PFSK-1 (cell line): Measurements from ENCODE around the gene ALDH1A3.

Experiments
- FOXP2 ChIP-seq: optimal IDR thresholded peaks from 2 replicates; pipeline ENCODE3; 2011; ENCODE audit warnings: borderline replicate concordance, control low read depth, inconsistent platforms; ENCODE audit not compliant: insufficient read depth; ENCODE audit errors: extremely low read length, extremely low read depth
- POLR2AphosphoS5 ChIP-seq: IDR thresholded peaks from 2 replicates; pipeline ENCODE4 v1.6.1; 2012; ENCODE audit warnings: low read depth, mild to moderate bottlenecking, control low read depth, low read length, moderate library complexity
- REST ChIP-seq, 2 experiments: IDR thresholded peaks; 2 replicates each; pipeline versions ENCODE4 v1.6.1 to v1.8.0; 2011 to 2012; ENCODE audit warnings: low read depth in 2 of 2, low read length in 2 of 2, control low read depth in 1 of 2, inconsistent platforms in 1 of 2, mild to moderate bottlenecking in 1 of 2, moderate library complexity in 1 of 2; ENCODE audit not compliant: insufficient read depth in 1 of 2
- SIN3A ChIP-seq: IDR thresholded peaks from 2 replicates; pipeline ENCODE4 v1.6.1; 2012; ENCODE audit warnings: mild to moderate bottlenecking, low read length, moderate library complexity, borderline replicate concordance; ENCODE audit not compliant: insufficient read depth
- TAF1 ChIP-seq: IDR thresholded peaks from 2 replicates; pipeline ENCODE4 v1.6.1; 2012; ENCODE audit warnings: low read length, control low read depth, borderline replicate concordance; ENCODE audit not compliant: insufficient read depth

ALDH1A3 gene

GRCh38 chr15:100944986-100945385 is 65.4 kb downstream of the ALDH1A3 start:
- TF ChIP-seq REST (IDR thresholded peaks at IDR 0.05; ENCODE audit: insufficient read depth in 1 of 2, low read depth in 2 of 2, low read length in 2 of 2) (no peak), FOXP2 (no peak)

- TF ChIP-seq SIN3A = no peak
- no peak for TF ChIP-seq POLR2AphosphoS5
- no peak for TF ChIP-seq FOXP2
- TF ChIP-seq REST (IDR thresholded peaks at IDR 0.05; ENCODE audit: insufficient read depth in 1 of 2, low read depth in 2 of 2, low read length in 2 of 2) = no peak
- TF ChIP-seq TAF1 = no peak
Observed at GRCh38 chr15:100947760-100948429, 68.3 kb downstream of the ALDH1A3 start.

- TF ChIP-seq SIN3A = no peak
- TF ChIP-seq POLR2AphosphoS5 = no peak
Observed at GRCh38 chr15:100948430-100948762, 68.8 kb downstream of the ALDH1A3 start.

GRCh38 chr15:100949691-100950090 is 70.1 kb downstream of the ALDH1A3 start:
- TF ChIP-seq TAF1 (no peak), SIN3A (no peak), FOXP2 (no peak), REST (IDR thresholded peaks at IDR 0.05; ENCODE audit: insufficient read depth in 1 of 2, low read depth in 2 of 2, low read length in 2 of 2) (no peak), POLR2AphosphoS5 (no peak)

- no peak for TF ChIP-seq SIN3A
- TF ChIP-seq FOXP2 = no peak
- TF ChIP-seq TAF1 = no peak
- no peak for TF ChIP-seq REST (IDR thresholded peaks at IDR 0.05; ENCODE audit: insufficient read depth in 1 of 2, low read depth in 2 of 2, low read length in 2 of 2)
- no peak for TF ChIP-seq POLR2AphosphoS5
Observed at GRCh38 chr15:100951965-100952364, 72.3 kb downstream of the ALDH1A3 start.
